ENCODE results near the gene SLC25A17.
A peak's percentile ranks its signal among the peaks of the same experiment; 100 is the strongest.
"Not testable (repeated sequence)": the region's sequence is repeated elsewhere in the genome, so short reads cannot be mapped to it uniquely, and the experiment has no call there.

The SLC25A17 gene

DNA sequence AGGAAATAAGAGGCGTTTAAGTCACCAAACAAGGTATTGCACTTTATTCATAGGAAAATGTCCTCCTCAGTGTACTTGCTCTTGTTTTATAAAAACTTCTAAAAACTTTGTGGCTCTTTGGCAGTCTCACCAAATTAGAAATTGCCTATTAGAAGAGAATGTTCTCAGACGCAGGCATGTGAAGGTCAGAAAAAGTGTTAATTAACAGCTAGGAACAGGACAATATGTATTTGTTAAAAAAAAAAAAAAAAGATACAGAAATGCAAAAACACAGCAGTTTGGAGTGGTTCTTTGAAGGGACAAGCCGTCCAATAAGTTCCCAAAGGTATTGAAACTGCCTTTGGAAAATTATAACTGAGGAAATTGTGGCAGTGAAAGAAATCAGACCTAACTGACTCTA lies 67.9 kb downstream of the SLC25A17 start:
- DNase-seq, result no peak

DNA sequence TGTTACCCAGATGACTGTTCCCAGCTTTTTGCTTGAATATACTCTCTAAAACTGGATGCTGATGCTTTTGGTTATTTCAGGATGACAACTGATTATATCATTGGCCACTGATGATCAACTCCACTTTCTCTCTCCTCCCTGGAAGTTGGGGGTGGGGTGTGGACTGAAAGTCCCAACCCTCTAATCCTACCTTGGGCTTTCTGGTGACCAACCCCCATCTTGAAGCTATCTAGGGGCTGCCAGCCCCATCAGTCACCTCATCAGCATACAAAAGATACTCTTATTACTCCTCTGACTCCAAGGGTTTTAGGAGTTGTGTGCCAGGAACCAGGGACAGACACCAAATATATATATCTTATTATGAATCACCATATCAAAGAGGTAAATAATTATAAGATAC lies 69.3 kb downstream of the SLC25A17 start:
- no peak for DNase-seq

DNA sequence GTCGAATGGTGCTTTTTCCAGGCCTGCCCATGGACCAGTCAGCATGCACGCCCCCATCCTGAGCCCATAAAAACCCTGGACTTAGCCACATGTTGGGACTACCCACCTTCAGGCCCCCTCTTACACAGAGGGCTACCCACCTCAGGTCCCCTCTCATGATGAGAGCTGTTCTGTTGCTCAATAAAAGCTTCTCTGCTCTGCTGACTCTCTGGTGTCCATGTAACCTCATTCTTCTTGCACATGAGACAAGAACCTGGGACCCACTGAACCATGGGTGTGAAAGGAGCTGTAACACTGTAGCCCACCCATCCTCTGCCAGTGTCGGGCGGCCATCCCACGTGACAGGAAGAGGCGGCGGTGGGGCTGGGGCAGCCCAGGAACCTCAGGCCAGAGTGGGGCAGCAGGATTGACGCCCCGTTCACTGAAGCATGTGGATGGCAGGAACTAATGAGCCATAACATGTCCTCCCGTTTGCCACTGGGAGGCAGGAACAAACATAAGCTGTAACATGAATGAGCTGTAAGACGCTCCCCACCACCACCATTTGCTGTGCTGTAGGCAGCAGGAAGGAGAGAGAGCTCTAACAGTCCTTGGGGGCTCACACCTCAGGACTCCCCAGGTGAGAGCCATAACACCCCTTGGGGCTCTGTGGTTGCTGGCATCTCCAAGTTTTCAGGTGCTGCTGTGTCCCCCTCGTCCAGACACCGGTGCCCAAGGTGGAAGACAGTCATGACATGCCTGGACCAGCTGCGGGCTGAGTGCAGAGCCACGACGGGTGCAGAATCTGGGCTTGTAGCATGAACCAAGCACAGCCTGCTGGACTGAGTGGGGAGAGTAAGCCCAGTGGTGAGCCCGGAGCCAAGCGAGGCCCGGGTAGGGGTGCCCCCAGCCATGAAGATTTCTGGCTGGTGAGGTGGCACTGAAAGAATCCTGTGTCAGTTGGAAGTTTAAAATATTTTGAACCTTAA lies 70.5 kb downstream of the SLC25A17 start:
- DNase-seq, result no peak

DNA sequence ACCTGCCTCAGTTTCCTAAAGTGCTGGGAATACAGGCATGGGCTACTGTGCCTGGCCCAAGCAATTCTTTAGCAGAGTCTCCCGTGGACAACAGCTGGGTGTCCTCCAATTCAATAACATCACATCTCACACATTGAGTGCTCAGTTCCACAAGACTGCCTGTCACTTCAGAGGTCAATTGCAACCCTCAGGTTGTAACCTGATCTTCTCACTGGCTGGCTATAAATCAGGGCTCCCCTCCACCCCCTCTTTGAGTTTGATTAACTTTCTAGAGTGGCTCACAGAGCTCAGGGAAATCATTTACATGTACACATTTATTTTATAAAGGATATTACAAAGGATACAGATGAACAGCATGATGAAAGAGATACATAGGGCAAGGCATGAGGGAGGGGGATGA lies 71.8 kb downstream of the SLC25A17 start:
- DNase-seq, result no peak

DNA sequence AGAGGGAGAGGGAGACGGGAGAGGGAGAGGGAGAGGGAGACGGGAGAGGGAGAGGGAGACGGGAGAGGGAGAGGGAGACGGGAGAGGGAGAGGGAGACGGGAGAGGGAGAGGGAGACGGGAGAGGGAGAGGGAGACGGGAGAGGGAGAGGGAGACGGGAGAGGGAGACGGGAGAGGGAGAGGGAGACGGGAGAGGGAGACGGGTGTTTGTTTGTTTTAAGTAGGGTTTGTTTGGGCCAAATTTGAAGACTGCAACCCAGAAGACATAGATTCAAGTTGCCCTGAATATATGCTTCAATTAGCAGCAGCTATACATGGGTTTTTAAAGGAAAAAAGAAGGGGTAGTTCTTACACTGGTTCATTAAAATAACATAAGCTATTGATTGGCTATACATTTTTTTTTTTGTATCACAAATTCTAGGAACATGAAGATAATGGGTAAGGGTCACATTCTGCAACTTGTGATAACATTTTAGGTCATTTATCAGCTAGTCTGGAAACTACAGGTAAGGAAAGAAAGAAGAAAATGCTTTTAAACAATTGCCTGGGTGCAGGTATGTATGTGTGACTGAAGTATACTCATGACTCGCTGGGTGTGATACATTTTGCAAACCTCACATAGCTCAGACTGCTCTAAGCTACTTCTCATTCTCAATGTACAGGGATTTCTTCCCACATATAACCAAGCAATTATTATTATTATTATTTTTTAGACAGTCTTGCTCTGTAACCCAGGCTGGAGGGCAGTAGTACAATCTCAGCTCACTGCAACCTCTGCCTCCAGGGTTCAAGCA lies 72.5 kb downstream of the SLC25A17 start:
- no peak for DNase-seq

DNA sequence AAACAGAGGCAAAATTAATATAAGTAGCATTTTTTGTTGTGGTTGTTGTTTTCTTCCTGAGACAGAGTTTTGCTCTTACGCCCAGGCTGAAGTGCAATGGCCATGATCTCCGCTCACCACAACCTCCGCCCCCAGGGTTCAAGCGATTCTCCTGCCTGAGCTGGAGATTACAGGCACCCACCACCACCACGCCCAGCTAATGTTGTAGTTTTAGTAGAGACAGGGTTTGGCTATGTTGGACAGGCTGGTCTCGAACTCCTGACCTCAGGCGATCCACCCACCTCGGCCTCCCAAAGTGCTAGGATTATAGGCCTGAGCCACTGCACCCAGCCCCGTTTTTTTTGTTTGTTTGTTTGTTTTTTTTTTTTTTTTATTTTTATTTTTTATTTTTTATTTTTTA lies 75.4 kb downstream of the SLC25A17 start:
- DNase-seq, result no peak

DNA sequence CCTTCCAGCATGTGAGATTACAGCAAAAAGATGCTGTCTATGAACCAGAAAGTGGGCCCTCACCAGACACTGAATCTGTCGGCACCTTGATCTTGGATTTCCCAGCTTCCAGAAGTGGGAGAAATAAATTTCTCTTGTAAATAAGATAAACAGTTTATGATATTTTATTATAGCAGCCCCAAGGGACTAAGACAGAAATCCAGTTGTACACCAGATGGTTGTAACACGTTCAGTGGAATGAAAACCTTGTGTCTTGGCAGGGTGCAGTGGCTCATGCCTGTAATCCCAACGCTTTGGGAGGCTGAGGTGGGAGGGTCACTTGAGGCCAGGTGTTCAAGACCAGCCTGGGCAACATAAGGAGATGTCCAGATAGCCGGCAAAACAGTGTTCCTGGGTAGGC lies 78.0 kb downstream of the SLC25A17 start:
- no peak for DNase-seq

DNA sequence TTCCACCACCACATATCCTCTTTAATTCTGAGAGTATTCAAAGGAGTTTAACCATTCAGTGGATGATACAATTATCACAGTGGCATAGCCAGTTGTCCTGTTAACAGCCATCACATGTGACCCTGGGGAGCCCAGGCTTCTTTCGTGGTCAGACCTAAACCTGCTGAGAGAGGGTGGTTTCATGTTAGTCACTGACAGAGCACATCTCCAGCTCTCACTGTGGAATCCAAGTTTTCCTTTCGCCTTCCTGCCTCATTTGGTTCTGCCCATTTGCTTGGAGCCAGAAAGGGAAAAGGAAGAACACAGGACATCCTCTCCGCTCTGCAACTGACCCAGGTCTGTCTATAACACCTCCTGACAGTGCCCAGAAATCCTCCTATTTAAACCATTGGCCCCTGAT lies 79.4 kb downstream of the SLC25A17 start:
- no peak for DNase-seq

DNA sequence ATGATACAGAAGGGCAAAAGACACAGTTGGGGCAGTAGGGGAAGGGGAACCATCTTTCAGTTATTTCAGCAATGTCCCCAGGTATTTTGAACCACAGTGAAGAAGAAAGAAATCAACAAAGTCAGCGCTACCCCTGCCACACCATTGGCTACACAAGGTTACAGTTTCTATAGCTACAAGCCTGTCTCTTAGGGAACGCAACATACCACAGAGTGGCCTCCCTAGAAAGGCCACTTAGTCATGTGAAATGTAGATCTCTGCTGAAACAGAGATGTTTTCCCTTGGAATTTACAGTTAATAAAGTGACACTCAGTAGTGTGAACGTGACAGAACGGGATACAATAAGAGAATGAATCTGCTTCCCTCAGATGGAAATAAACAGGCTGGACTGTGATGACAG lies 85.2 kb downstream of the SLC25A17 start:
- no peak for DNase-seq

DNA sequence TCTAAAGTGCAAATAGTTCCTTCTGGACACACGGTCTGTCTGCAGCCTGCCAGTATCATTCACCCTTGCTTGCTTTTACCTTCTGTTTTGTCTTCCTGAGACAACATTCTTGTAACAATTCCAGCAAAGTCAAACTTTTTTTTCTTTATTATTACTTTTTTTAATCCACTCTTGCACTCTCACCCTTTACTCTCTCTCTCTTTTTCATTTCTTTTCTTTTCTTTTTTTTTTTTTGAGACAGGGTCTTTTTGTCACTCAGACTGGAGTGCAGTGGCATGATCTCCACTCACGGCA lies 86.2 kb downstream of the SLC25A17 start:
- DNase-seq, result no peak

DNA sequence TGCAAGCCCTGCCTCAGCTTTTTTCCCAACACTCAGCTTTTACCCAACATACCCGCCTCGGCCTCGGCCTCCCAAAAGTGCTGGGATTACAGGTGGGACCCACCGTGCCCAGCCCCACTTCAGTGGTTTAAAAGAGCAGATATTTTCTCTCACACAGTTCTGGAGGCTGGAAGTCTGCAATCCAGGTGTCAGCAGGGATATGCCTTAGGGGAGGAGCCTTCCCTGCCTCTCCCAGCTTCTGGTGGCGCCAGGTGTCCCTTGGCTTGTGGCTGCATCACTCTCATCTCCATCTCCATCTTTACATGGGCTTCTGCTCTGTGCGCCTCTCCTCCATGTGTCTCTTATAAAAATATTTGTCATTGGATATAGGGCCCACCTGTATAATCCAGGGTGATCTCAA lies 89.9 kb downstream of the SLC25A17 start:
- no peak for DNase-seq

DNA sequence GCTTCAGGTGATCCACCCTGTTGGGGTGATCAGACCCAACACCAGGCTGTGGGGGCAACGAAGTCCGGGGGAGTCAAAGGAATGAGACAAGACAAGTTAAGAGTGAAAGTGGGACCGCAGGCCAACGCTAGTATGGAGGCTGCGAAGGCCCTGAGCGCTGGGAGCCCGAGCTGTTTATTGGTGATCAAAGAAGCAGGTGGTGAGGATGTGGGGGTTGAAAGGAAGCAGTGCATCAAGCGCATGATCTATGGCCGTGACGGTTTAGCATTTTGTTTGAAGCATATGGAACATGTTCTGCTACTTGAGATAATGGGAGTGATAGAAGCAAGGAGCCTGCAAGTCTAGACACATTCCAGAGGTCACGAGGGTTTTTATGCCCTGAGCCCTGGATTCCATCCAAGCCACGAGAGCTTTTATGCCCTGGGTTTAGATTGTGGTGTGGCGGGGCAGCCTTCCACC lies 90.4 kb downstream of the SLC25A17 start:
- DNase-seq, result no peak

DNA sequence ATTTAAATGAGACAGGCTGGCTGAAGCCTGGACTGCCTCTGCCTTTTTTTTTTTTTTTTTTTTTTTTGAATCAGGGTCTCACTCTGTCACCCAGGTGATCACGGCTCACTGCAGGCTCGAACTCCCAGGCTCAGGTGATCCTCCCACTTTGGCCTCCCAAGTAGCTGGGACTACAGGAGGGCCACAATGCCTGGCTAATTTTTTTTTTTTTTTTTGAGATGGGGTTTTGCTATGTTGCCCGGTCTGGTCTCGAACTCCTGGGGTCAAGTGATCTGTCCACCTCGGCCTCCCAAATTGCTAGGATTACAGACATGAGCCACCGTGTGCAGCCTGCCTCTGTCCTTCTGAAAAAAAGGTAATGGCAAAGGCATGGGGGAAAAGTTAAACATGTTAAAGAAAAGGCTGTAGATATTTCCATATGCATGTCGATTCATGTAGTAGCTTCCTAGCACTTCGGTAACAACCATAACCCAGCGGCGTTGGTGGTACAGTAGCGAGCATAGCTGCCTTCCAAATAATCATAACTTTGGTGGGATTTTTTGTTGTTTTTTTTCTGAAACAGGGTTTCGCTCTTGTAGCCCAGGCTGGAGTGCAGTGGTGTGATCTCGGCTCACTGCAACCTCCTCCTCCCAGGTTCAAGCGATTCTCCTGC lies 91.1 kb downstream of the SLC25A17 start:
- no peak for DNase-seq

DNA sequence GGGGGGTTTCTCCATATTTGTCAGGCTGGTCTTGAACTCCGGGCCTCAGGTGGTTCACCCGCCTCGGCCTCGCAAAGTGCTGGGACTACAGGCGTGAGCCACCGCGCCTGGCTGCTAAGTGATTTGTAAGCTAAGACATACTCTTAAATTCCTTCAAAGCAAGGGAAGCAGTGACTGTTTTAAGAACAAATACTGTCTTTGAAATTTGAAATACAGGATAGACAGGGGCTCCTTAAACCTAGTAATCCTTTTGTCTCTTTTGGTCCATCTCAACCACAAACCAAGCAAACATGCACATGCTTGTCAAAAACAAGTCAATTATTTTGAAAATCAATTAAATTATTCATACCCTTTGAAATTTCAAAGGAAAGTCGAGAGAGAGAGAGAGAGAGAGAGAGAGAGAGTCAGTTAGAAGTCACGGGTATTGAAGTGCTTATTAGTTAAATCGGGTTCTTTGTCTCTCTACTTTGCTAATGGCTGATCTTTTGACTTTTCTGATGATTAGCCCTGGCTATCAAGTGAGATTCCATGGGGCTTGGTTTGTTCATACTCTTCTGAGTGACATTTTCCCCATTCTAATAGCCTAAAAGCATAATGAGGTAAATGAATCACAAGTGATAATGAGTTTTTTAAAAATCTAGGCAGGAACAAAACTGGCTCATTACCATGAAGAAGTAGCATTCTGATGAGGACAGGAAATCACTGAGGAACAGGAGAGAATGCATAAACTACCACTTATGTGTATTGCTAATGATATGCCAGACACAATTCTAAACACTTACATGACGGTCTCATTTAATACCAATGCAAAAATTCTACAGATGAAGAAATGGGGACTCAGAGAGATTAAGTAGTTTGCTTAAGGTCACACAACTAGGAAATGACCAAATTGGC lies 91.8 kb downstream of the SLC25A17 start:
- DNase-seq, result no peak

DNA sequence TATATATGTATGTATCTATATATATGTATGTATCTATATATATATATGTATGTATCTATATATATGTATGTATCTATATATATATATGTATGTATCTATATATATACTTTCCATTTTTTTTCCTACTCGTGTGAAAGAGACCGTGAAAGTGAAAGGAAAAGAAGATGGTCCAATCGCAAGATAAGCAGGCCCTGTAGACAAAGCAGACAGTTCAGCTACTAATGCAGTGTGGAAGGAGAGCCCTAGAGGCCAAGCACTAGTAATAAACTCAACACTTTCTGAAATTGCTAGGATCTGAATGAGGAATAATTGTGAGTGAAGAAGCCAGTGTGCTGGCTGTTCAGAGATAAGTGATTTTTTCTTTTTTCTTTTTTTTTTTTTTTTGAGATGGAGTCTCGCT lies 92.6 kb downstream of the SLC25A17 start:
- no peak for DNase-seq

DNA sequence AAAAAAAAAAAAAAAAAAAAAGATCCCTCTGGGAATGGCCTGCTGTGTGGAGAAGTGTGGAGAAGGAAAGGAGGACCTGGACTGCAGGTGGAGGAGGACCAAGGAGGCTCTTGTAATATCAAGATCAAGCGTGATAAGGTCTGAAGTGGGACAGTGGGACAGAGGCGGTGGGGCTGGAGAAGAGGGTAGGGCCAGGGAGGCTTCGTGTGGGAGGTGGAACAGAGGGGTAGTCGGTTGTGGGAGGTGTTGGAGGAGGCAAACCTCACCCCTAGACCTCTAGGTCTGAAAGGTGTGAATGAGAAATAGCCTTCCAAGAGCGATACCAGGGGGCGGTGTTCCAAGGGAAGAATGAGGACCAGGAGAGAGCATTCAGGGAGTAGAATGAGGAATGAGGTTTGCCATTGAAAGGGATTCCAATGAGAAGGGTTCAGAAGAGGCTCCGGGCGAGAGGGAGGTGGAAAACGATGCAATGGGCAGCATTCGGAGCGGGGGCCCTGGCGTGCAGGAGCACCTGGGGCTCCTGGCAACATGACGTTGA lies 95.7 kb downstream of the SLC25A17 start:
- DNase-seq, result no peak

DNA sequence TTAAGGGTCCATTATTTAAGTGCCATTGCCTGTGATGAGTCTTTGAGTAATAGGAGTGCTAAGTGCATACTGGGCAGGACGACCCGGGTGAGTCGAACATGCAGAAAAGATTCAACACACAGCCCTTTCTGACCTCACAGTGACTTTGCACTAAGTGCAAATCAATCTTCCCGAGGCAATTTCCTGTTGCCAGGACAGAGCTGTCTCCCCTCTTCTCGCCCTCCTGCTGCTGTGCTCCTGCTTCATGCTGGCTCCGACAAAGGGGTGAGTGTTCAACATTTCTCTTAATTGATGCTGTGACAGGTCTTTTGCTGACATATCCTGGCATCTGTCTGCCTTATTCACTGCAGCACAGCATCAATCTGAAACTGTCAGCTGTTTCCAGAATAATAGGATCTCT lies 97.9 kb downstream of the SLC25A17 start:
- peak; percentile 88 for DNase-seq

DNA sequence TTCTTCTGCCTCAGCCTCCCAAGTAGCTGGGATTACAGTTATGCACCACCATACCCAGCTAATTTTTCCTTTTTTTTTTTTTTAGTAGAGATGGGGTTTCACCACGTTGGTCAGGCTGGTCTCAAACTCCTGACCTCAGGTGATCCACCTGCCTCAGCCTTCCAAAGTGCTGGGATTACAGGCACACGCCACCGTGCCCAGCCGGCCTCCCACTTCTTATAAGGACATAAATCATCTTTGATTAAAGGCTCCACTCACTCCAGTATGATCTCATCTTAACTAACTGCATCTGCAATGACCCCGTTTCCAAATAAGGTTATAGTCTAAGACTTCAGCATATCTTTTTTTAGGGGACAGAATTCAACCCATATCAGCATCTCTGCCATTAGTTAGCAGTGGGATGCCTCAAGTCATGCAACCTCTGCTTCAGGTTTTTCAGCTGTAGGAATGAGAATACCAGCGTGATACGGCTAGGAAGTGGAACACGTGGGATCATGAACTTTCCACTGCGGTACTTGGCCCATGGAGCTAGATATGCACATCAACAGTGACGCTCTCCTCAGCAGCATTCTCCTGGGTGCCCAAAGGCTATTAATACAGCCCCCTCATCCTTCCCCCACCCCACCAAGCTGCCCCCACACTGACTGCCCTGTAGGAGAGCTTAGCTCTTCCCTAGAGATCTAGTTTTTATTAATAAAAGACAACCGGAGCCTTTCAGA lies 98.4 kb downstream of the SLC25A17 start:
- no peak for DNase-seq

DNA sequence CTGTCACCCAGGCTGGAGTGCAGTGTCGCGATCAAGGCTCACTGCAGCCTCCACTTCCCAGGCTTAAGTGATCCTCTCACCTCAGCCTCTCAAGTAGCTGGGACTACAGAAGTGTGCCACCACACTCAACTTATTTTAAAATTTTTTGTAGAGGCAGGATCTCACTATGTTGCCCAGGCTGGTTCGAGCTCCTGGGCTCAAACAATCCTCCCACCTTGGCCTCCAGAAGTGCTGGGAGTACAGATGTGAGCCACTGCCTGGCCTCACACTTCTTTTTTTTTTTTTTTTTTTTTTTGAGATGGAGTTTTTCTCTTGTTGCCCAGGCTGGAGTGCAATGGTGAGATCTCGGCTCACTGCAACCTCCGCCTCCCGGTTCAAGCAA lies 99.0 kb downstream of the SLC25A17 start:
- not testable (repeated sequence) for DNase-seq

Data from COR-L47 (cell line).